Measurements from ENCODE around the gene CLASP1.

CLASP1 gene

GRCh38 chr2:121541495-121541894, 107.8 kb downstream of the CLASP1 start:
- DNase-seq (ENCODE audit: low spot score) = no peak
- FAIRE-seq = no peak

- peak; percentile 30 for FAIRE-seq
- no peak for DNase-seq (ENCODE audit: low spot score)
Observed at GRCh38 chr2:121539750-121540469, 109.4 kb downstream of the CLASP1 start.

GRCh38 chr2:121536850-121537557, 112.3 kb downstream of the CLASP1 start:
- no peak for FAIRE-seq
- DNase-seq (ENCODE audit: low spot score) = no peak

- FAIRE-seq = no peak
- no peak for DNase-seq (ENCODE audit: low spot score)
Observed at GRCh38 chr2:121536347-121536746, 112.9 kb downstream of the CLASP1 start.

GRCh38 chr2:121534007-121534406, 115.3 kb downstream of the CLASP1 start:
- DNase-seq (ENCODE audit: low spot score) (no peak), FAIRE-seq (no peak)

- FAIRE-seq (no peak), DNase-seq (ENCODE audit: low spot score) (peak; percentile 40)
Observed at GRCh38 chr2:121532894-121533293, 116.4 kb downstream of the CLASP1 start.

GRCh38 chr2:121532347-121532766, 116.9 kb downstream of the CLASP1 start:
- FAIRE-seq = no peak
- peak; percentile 32 for DNase-seq (ENCODE audit: low spot score)

GRCh38 chr2:121530212-121530705, 119.0 kb downstream of the CLASP1 start:
- DNase-seq (ENCODE audit: low spot score) (peak; percentile 92), FAIRE-seq (no peak)

- no peak for FAIRE-seq
- peak; percentile 91 for DNase-seq (ENCODE audit: low spot score)
Observed at GRCh38 chr2:121529439-121530211, 119.6 kb downstream of the CLASP1 start.

GRCh38 chr2:121527009-121527682, 122.1 kb downstream of the CLASP1 start:
- no peak for FAIRE-seq
- no peak for DNase-seq (ENCODE audit: low spot score)

- no peak for FAIRE-seq
- no peak for DNase-seq (ENCODE audit: low spot score)
Observed at GRCh38 chr2:121524685-121525425, 124.4 kb downstream of the CLASP1 start.

- DNase-seq (ENCODE audit: low spot score) = no peak
- FAIRE-seq = no peak
Observed at GRCh38 chr2:121521359-121521758, 127.9 kb downstream of the CLASP1 start.

- no peak for DNase-seq (ENCODE audit: low spot score)
- FAIRE-seq = no peak
Observed at GRCh38 chr2:121520641-121520994, 128.6 kb downstream of the CLASP1 start.

GRCh38 chr2:121519732-121520640, 129.3 kb downstream of the CLASP1 start:
- no peak for FAIRE-seq
- no peak for DNase-seq (ENCODE audit: low spot score)

GRCh38 chr2:121519153-121519552, 130.1 kb downstream of the CLASP1 start:
- DNase-seq (ENCODE audit: low spot score) (no peak), FAIRE-seq (no peak)

GRCh38 chr2:121513597-121514333, 135.5 kb downstream of the CLASP1 start:
- FAIRE-seq = peak; percentile 72
- DNase-seq (ENCODE audit: low spot score) = no peak

GRCh38 chr2:121510857-121511256, 138.4 kb downstream of the CLASP1 start:
- DNase-seq (ENCODE audit: low spot score) (no peak), FAIRE-seq (no peak)

GRCh38 chr2:121506621-121507020, 142.6 kb downstream of the CLASP1 start:
- FAIRE-seq (no peak), DNase-seq (ENCODE audit: low spot score) (no peak)

GRCh38 chr2:121505986-121506586, 143.2 kb downstream of the CLASP1 start:
- DNase-seq (ENCODE audit: low spot score) (no peak), FAIRE-seq (no peak)
